AG10803 (cell line): ENCODE results near the gene PCBP2.

ENCODE experiments used
- DNase-seq: peaks from one replicate; pipeline ENCODE4 v3.0.0; 2010; ENCODE audit warnings: low read depth
- H3K4me3 ChIP-seq: 2 replicates; pipeline ENCODE4 v1.5.1; 2011; ENCODE audit warnings: mild to moderate bottlenecking, low read length, control low read depth
- CTCF ChIP-seq: conservative IDR thresholded peaks from 2 replicates; pipeline ENCODE4 v1.5.1; 2011; ENCODE audit warnings: mild to moderate bottlenecking, low read length, control low read depth, inconsistent platforms

The PCBP2 gene

GRCh38 chr12:53450936-53451335 lies 966 bp upstream of the PCBP2 start:
- no peak overlapping the region for H3K4me3 ChIP-seq
- no peak for DNase-seq
- no peak for TF ChIP-seq CTCF

DNA sequence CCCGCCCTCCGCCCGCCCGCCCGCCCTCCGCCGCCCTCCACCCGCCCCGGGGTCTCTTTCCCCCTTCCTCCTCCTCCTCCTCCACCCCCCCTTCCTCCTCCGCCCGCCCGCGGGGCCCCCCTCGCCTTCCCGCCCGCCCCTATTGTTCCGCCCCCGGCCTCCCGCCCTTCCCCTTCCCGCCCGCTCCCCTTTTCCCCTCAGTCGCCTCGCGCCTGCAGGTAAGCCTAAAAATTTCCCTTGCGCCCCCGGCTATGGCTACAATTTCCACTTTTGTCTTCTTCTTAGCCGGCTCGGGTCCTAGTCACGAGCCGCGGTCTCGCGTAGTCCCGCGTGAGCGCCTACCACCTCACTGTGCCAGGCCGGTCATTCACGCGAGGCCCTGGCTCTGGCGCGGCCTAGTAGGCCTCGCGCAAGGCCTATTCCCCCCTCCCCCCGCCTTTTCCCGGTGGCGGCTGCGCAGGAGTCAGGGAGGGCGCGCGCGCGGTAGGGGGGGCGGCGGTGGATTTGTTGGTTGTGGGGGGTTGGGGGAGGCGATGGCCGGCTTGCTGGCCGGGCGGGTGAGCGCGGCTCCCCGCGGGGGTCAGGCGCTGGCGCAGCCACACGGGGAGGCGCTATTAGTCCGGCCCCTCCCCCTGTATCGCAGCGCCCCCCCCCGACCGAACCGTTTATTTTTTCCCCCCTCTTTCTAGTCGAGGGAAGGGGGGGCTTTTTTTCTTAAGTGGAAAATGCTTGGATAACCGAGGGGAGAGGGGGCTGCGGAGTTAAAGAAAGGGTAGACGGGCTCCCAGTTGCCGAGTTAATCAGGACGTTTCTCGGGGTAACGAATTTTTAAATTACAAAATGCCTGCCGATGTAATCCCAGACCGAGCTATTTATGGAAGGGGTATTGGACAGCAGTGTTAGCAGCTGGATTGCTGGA lies 516 bp downstream of the PCBP2 start:
- TF ChIP-seq CTCF: no peak
- DNase-seq: peak; percentile 86
- peak overlapping the region; percentile 91 for H3K4me3 ChIP-seq

- H3K4me3 ChIP-seq: peak overlapping the region; percentile 91
- no peak for DNase-seq
- TF ChIP-seq CTCF: no peak
Measured at GRCh38 chr12:53453953-53454640, 2.2 kb downstream of the PCBP2 start.

- no peak for TF ChIP-seq CTCF
- H3K4me3 ChIP-seq: no peak overlapping the region
- DNase-seq: no peak
Measured at GRCh38 chr12:53454707-53455106, 2.8 kb downstream of the PCBP2 start.

DNA sequence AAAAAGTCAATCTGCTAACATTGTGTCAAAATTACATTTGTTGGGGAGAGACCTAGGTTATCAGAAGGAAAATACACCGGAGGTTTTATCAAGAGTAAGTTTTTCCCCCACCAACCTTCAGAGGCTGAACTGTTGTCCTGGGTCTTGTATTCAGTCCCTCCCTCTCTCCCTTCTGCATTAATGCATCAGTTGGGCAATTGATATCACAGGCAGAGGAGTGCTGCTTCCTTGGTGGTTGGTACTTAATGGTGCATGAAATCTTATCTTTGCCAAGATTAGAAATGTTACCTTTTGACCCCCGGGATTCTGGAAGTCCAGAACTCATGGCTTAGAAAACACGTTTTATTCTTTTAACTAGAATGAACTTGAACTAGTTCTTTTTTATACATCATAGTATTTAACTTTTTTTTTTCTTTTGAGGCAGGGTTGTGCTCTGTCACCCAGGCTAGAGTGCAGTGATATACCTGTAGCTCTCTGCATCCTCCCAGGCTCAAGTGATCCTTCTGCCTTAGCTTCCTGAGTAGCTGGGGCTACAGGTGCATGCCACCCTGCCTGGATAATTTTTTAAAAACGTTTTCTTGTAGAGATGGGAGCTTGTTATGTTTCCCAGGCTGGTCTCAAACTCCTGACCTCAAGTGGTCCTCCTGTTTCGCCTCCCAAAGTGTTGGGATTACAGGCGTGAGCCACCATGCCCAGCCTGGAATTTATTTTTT lies 4.9 kb downstream of the PCBP2 start:
- no peak for TF ChIP-seq CTCF
- DNase-seq: no peak
- H3K4me3 ChIP-seq: no peak overlapping the region

GRCh38 chr12:53459097-53459496 lies 7.2 kb downstream of the PCBP2 start:
- DNase-seq: no peak
- no peak overlapping the region for H3K4me3 ChIP-seq
- TF ChIP-seq CTCF: no peak
